Glomerular visceral epithelial cell (primary cell): ENCODE results near the gene ELOVL1.
A peak's percentile ranks its signal among the peaks of the same experiment; 100 is the strongest.

Experiments
- DNase-seq: peaks from one replicate; pipeline ENCODE4 v3.0.0-alpha.2; 2016; ENCODE audit errors: extremely low spot score

The ELOVL1 gene

GRCh38 chr1:43354936-43355335 lies 12.9 kb downstream of the ELOVL1 start:
- no peak for DNase-seq

GRCh38 chr1:43354471-43354870 lies 13.3 kb downstream of the ELOVL1 start:
- no peak for DNase-seq

- no peak for DNase-seq
These were observed 14.9 kb downstream of the ELOVL1 start for GRCh38 chr1:43352881-43353280.

DNA sequence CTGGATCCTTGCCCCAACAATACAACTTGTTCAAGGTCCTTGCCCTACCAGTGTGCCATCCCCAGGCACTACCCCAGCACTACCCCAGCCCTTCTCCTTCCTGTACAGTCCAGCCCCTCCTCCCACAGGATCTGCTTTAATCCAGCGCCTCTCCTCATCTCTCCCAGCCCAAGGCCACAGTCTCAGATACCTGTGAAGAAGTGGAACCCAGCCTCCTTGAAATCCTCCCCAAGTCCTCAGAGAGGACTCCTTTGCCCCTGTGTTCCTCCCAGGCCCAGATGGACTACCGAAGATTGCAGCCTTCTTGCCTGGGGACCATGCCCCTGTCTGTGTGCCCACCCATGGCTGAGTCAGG lies 15.5 kb downstream of the ELOVL1 start:
- DNase-seq = no peak

- DNase-seq = no peak
These were observed 16.1 kb downstream of the ELOVL1 start for GRCh38 chr1:43351421-43352350.

DNA sequence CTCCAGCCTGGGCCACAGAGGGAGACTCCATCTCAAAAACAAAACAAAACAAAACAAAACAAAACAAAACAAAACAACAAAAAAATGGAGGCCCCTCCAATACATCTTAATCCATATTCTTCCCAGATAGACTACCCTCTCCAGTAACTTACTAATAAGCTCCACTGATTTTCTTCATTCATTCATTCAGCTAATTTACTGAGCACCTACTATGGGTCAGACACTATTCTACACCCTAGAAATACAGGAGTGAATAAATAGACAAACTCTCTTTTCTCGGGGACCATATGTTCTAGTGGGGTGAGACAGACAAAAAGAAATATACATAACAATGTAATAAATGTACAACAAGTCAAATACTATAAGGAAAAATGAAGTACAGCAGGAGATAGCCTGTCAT lies 16.8 kb downstream of the ELOVL1 start:
- DNase-seq = no peak

DNA sequence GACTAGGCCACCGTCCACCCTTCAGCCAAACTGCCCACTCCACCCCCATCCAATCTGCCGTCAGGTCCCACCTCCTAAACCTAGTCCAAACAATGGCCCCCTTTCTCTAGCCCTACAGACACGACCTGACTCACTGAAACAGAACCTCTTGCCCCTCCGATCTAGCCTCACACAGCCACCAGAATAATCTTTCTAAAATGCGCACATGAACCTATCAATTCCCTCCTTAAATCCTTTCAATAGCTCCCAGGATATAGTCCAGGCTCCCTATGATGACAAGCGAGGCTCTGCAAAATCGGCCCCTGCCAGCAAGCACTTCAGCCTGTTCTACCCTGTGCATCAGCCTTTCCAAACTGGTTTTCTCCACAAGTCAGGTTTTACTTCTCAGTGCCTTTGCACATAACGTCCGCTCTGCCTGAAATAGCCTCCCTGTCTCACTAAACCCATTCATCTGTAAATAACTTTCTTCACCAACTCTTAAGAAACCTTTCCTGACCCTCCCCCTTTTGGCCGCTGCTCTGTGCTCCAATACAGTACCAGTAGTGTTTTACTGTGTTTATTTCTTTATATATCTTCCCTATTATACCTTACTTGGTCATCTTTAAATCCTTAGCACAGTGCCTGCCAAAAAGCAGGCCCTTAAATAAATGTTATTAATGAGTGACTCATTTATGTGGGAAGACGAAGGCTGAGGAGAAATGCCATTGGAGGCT lies 18.1 kb downstream of the ELOVL1 start:
- DNase-seq = no peak

GRCh38 chr1:43348809-43349593 lies 18.8 kb downstream of the ELOVL1 start:
- DNase-seq = peak; percentile 81

GRCh38 chr1:43348343-43348808 lies 19.4 kb downstream of the ELOVL1 start:
- DNase-seq = no peak

GRCh38 chr1:43346636-43347035 lies 21.2 kb downstream of the ELOVL1 start:
- DNase-seq = no peak

DNA sequence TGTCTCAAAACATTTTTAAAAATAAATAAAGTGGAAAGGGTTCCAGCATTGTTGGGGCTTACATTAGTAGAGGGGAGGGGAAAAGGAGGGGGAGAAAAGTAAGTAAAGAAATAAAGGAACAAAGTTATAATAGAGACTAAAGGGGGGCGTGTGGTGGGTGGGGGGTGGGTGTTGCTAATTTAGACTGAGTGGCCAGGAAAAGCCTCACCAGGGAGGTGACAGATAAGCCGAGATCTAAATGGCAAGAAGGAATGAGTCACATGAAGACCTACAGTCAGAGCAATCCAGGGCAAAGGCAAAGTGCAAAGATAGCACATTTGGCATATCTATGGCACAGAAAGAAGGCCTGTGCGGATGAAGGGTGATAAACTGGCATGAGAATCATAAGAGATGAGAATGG lies 22.7 kb downstream of the ELOVL1 start:
- DNase-seq = no peak

DNA sequence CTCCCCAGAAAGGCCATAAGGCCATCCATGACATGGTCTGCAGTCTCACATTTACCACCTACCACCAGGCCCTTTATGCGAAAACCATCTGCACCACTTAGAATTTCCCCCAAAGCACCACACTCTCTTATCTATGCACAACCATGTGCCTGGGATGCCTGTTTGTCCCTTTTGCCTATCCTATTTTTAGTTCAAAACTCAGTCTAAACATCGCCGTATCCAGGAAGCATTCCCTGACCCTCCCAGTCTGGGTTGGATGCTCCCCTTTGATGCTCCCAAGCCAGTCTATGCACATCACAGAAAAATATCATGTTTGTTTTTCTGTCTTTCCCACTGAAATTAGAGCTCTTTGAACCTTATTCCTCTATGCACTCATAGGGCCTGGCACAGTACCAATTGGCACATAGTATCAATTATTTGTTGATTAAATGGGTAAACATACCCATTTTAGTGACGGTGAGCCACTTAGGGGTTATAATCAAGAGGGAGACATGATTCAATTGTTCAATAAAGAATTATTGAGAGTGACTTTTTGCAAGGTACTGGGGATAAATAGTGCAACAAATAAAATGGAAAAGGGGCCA lies 23.5 kb downstream of the ELOVL1 start:
- DNase-seq = no peak

- DNase-seq = no peak
These were observed 27.3 kb downstream of the ELOVL1 start for GRCh38 chr1:43340559-43340958.

- DNase-seq = no peak
These were observed 28.1 kb downstream of the ELOVL1 start for GRCh38 chr1:43339584-43340232.

DNA sequence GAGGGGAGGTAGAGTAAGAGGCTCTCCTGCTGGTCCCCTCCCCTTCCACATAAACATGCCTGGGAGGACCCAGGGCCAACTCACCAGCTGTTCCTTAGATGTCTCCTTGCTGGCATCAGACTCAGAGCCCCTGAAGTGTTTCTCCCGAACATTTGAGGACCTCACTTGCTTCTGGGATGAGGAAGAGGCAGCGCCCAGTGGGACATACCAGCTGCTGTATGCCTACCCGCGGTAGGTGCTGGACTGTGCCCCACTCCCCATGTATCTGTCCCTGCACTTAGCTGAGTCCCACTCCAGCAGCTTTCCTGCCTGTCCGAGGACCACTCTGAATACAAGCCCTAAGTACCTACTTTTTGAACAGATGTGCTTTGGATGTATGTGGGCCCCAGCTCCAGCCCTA lies 29.8 kb downstream of the ELOVL1 start:
- no peak for DNase-seq

DNA sequence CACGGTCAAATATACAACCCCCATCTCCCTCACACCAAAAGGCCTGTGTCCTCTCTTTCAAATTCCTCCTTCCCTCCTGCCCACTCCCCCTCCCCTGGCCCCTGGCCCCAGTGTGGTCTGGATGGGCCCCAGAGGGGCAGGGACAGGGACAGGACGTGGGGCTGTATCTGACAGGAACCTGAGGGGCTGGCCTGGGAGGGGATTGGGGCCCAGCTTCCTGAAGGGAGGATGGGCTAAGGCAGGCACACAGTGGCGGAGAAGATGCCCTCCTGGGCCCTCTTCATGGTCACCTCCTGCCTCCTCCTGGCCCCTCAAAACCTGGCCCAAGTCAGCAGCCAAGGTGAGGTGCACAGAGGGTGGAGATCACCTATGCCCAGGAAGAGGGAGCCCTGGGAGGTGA lies 30.2 kb downstream of the ELOVL1 start, which contains the start of gene MPL:
Gene MPL, plus strand, starts transcription at position 231 of the 400 bp plus-strand sequence. Its CDS starts 31 bp downstream, at position 262.
- no peak for DNase-seq

DNA sequence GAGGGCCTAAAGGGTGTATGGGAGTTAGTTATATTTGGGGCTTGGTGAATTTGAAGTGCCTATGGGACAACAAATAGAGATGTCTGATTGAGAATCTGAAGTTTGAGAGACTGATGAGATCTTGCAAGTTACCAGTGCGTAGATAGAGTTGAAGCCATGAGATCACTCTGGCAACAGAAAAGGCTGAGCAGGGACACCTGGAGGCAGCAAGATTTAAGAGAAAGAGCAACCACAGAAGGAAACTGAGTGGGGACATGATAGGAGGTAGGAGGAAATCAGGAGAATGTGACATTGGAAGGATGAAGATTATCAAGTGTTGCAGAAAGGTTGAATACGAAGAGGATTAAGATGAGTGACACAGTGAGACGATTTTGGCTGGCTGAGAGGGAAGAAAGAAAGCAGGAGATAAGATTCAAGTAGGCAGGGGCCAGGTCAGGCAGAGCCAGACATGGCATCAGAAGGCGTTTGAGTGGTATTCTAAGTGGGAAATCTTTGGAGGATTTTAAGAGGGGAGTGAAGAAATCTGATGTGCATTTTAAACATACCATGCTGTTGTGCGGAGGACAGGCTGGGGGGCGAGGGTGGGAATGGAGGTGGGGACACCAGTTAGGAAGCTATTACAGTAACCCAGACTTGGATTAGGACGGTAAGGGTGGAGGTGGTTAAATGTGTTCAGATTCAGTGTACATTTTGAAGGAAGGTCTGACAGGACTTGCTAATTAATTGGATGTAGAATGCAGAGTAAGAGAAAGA lies 33.2 kb downstream of the ELOVL1 start:
- DNase-seq = no peak

GRCh38 chr1:43331688-43332087 lies 36.1 kb downstream of the ELOVL1 start:
- no peak for DNase-seq

GRCh38 chr1:43329995-43330751 lies 37.6 kb downstream of the ELOVL1 start:
- DNase-seq = peak; percentile 65
